Measurements from ENCODE around the gene CCDC188. TPM values are rescaled to one million over a fixed set of nuclear protein-coding genes. Genes with fewer than 3 reads are reported as not detected.

Gene CCDC188
- total RNA-seq, 1 experiment from 2014 or later: not detected

DNA sequence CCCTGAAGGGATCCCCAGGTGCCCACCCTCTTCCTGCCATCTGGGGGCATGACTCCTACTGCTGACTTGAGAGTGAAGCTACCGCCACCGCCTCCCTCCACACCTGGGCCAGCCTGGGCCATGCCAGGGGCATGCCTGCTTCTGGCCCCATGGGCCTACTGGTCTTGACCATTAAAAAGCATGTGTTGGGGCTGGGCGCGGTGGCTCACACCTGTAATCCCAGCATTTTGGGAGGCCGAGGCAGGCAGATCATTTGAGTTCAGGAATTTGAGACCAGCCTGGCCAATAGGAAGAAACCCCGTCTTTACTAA, 37.7 kb upstream of the CCDC188 start:
- H2AK5ac ChIP-seq (ENCODE audit: insufficient read length, low read length): no peak overlapping the region
- H2BK15ac ChIP-seq (ENCODE audit: low read depth, low read length): no peak overlapping the region
- WGBS (ENCODE audit: extremely low coverage, insufficient read length, low lambda C conversion rate): no CpG with 5 or more reads among the region's 6 CpGs
- no peak overlapping the region for H3K14ac ChIP-seq (ENCODE audit: insufficient read depth, low read length)
- Mint-ChIP-seq H3K27me3 (ENCODE audit: low read depth) (no peaks in the 10 kb centered on the region; the same call in 1 of the 2 replicates), H3K4me1 (peaks cover 5 to 12% of the 10 kb centered on the region in 2 experiments), H3K27ac (no peak overlapping the region), H3K36me3 (ENCODE audit: insufficient read depth in 1 of 3, low read depth in 3 of 3) (no peaks in the 10 kb centered on the region), H3K4me3 (no peak overlapping the region), H3K9me3 (no peaks in the 10 kb centered on the region)
- no peaks in the 10 kb centered on the region for H3K79me2 ChIP-seq (ENCODE audit: insufficient read depth, low read length)
- H3K4me2 ChIP-seq (ENCODE audit: insufficient read depth, insufficient read length, low read length): no peak overlapping the region
- TF ChIP-seq, protein P1, sequence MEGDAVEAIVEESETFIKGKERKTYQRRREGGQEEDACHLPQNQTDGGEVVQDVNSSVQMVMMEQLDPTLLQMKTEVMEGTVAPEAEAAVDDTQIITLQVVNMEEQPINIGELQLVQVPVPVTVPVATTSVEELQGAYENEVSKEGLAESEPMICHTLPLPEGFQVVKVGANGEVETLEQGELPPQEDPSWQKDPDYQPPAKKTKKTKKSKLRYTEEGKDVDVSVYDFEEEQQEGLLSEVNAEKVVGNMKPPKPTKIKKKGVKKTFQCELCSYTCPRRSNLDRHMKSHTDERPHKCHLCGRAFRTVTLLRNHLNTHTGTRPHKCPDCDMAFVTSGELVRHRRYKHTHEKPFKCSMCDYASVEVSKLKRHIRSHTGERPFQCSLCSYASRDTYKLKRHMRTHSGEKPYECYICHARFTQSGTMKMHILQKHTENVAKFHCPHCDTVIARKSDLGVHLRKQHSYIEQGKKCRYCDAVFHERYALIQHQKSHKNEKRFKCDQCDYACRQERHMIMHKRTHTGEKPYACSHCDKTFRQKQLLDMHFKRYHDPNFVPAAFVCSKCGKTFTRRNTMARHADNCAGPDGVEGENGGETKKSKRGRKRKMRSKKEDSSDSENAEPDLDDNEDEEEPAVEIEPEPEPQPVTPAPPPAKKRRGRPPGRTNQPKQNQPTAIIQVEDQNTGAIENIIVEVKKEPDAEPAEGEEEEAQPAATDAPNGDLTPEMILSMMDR (conservative IDR thresholded peaks at IDR 0.05): no peak
- no peaks in the 10 kb centered on the region for H4K20me1 ChIP-seq (ENCODE audit: control insufficient read depth, insufficient read depth, insufficient read length)
- no peaks in the 10 kb centered on the region for H3K27me3 ChIP-seq (ENCODE audit: insufficient read depth, low read length)
- H3T11ph ChIP-seq (ENCODE audit: low read length): no peak overlapping the region
- H3K79me1 ChIP-seq (ENCODE audit: insufficient read depth, low read depth, low read length, poor library complexity, severe bottlenecking): no peaks in the 10 kb centered on the region
- H3K4me1 ChIP-seq (ENCODE audit: insufficient read depth, low read length): no peaks in the 10 kb centered on the region
- H3K9ac ChIP-seq (ENCODE audit: extremely low read depth, insufficient read length, low read length): no peak overlapping the region
- no peak overlapping the region for H4K91ac ChIP-seq (ENCODE audit: insufficient read length, low read depth, low read length)
- no peaks in the 10 kb centered on the region for H3K9me3 ChIP-seq (ENCODE audit: control insufficient read depth, low read depth, low read length)
- no peak overlapping the region for H4K5ac ChIP-seq (ENCODE audit: insufficient read length, low read depth, low read length)
- no peaks in the 10 kb centered on the region for H3K23me2 ChIP-seq (ENCODE audit: insufficient read length, low read depth, low read length, poor library complexity, severe bottlenecking)
- no peak overlapping the region for H2BK20ac ChIP-seq (ENCODE audit: low read depth, low read length, poor library complexity, severe bottlenecking)
- no peak overlapping the region for H2BK5ac ChIP-seq (ENCODE audit: insufficient read length, low read length)
- H3K4ac ChIP-seq (ENCODE audit: low read depth, low read length): no peak overlapping the region
- no peak for DNase-seq
- H2BK12ac ChIP-seq (ENCODE audit: insufficient read length, low read depth, low read length): no peak overlapping the region
- no peak overlapping the region for H3K23ac ChIP-seq (ENCODE audit: insufficient read length, low read depth, low read length)
- no peak overlapping the region for H3K27ac ChIP-seq (ENCODE audit: insufficient read length, low read depth, low read length)
- H2BK120ac ChIP-seq (ENCODE audit: low read depth, low read length, poor library complexity, severe bottlenecking): no peak overlapping the region
- H3K18ac ChIP-seq (ENCODE audit: insufficient read length, low read depth, low read length): no peak overlapping the region
- H4K8ac ChIP-seq (replicated peaks; ENCODE audit: insufficient read length, low read depth, low read length): no peak overlapping the region
- no peak overlapping the region for H2AFZ ChIP-seq (ENCODE audit: low read length)
- H3K56ac ChIP-seq (ENCODE audit: insufficient read length, low read depth, low read length): no peak overlapping the region

All from H9 (cell line).